Measurements from ENCODE around the gene TTN.

- no peak for TF ChIP-seq CTCF (IDR thresholded peaks at IDR 0.05; ENCODE audit: low read depth, low read length, missing input control)
- TF ChIP-seq YY1 (IDR thresholded peaks at IDR 0.05) = no peak
- no peak for TF ChIP-seq ATF3 (IDR thresholded peaks at IDR 0.05)
- TF ChIP-seq JUND (IDR thresholded peaks at IDR 0.05) = no peak
- TF ChIP-seq REST (IDR thresholded peaks at IDR 0.05) = no peak
- no peak for TF ChIP-seq RAD21 (IDR thresholded peaks at IDR 0.05)
- no peak for TF ChIP-seq ZBTB33 (IDR thresholded peaks at IDR 0.05)
- TF ChIP-seq GABPA (IDR thresholded peaks at IDR 0.05 in 1 of 2, conservative IDR thresholded peaks at IDR 0.05 in 1 of 2) = no peak
- no peak for TF ChIP-seq SP1 (IDR thresholded peaks at IDR 0.05)
- TF ChIP-seq RXRA (IDR thresholded peaks at IDR 0.05) = no peak
- TF ChIP-seq TAF1 (conservative IDR thresholded peaks at IDR 0.05) = no peak
- TF ChIP-seq HNF4G (IDR thresholded peaks at IDR 0.05) = no peak
- no peak for TF ChIP-seq EGR1 (IDR thresholded peaks at IDR 0.05; ENCODE audit: low read depth in 2 of 2)
- TF ChIP-seq MAX (IDR thresholded peaks at IDR 0.05) = no peak
These were observed 165.7 kb downstream of the TTN start for GRCh38 chr2:178641498-178641897.

All from liver (tissue), 3 donors.